NCI-H146 treated with DMSO at 0.1 percent for 48 hours (cell line): ENCODE data around the gene GPR32.
"Not testable (repeated sequence)": the region's sequence is repeated elsewhere in the genome, so short reads cannot be mapped to it uniquely, and the experiment has no call there.

Source experiments
- DNase-seq: peaks from one replicate; lab custom pipeline; 2025; ENCODE audit not compliant: unreplicated experiment; lab: John Stamatoyannopoulos, UW

GPR32 gene

DNA sequence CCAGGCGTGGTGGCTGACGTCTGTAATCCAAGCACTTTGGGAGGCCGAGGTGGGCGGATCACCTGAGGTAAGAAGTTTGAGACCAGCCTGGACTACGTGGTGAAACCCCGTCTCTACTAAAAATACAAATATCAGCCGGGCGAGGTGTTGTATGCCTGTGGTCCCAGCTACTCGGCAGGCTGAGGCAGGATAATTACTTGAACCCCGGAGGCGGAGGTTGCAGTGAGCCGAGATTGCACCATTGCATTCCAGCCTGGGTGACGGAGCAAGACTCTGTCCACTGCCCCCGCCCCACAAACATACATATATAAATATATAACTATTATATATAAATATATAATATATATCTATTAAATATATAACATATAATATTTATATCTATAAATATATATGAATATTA lies 23.1 kb upstream of the GPR32 start:
- DNase-seq: not testable (repeated sequence)

DNA sequence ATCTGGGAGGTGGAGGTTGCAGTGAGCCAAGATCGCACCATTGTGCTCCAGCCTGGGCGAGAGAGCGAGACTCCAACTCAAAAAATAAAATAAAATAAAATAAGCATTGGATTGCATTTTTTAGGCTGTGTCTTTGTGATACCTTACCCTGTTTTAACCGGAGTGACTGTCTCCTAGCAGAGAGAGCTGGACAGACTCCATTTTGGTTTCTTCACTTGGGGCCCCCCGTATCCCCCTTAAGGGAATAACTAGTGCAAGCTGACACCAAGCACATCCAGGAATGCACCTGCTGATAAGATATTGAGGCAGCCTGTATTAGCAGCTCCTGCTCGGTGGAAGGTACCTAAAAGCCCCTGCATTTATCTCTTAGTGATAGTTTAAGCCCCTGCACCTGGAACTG lies 20.8 kb upstream of the GPR32 start:
- DNase-seq: no peak

DNA sequence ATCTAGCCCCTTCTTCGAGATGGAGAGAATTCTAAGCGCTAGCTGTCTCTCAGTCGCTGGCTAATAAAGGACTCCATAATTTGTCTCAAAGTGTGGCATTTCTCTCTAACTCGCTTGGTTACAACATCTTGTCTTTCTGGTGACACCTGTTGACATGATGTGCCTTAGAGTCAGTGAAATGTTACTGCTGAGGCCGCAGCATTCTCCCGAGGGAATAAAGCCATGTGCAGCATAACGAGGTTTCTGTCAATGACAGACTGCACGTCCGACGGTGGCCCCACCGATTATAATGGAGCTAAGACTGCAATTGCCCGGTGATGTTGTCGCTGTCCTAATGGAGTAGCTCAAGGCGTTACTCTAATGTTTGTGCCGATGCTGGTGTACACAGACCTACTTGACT lies 20.3 kb upstream of the GPR32 start:
- no peak for DNase-seq

DNA sequence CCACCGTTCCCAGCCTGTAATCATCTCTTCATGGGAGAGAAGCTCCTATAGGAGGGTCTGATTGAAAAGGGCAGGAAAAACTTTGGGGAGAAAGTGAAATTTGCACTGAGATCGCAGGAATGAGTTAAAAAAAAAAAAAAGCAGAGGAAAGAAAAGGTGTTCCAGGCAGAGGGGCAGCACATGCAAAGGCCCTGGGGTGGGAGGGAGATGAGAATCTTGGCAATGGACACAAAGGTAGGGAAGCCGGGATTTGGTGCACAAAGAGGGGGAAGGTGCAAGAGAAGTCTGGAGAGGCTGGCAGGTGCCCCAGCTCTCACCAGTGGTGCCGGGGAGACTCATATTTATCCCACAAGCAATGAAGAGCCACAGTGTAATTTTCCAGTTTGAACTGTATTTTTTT lies 16.4 kb upstream of the GPR32 start:
- no peak for DNase-seq

DNA sequence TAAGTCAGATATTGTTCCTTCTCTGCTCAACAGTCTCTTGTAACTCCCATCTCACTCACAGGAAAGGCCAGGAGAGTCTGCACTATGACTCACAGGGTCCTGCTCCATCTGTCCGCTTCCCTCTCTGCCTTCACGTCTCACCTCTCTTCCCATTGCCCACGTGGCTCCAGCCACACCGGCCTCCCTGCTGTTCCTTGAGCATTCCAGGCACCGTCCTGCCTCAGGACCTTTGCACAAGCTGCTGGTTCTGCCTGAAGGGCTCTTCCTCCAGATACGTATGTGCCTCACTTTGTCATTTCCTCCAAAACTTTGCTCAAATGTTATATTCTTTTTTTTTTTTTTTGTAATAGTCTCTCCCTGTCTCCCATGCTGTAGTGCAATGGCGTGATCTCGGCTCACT lies 14.0 kb upstream of the GPR32 start:
- DNase-seq: not testable (repeated sequence)

DNA sequence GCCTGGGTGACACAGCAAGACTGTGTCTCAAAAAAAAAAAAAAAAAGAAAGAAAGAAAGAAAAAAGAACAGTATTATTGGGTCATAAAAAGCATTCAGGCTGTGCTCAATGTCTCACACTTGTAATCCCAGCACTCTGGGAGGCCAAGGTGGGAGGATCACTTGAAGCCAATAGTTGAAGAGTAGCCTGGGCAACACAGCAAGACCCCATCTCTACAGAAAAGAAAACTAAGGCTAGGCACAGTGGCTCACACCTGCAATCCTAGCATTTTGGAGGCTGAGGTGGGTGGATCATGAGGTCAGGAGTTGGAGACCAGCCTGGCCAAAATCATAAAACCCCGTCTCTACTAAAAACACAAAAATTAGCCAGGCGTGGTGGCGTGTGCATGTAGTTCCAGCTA lies 12.6 kb upstream of the GPR32 start:
- DNase-seq: not testable (repeated sequence)

DNA sequence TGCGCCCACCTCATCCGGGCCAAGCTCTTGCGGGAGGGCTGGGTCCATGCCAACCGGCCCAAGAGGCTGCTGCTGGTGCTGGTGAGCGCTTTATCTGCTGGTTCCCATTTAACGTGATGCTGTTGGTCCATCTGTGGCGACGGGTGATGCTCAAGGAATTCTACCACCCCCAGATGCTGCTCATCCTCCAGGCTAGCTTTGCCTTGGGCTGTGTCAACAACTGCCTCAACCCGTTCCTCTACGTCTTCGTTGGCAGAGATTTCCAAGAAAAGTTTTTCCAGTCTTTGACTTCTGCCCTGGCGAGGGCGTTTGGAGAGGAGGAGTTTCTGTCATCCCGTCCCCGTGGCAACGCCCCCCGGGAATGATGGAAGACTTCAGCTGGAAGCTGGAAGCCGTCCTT lies 11.2 kb upstream of the GPR32 start:
- DNase-seq: not testable (repeated sequence)

DNA sequence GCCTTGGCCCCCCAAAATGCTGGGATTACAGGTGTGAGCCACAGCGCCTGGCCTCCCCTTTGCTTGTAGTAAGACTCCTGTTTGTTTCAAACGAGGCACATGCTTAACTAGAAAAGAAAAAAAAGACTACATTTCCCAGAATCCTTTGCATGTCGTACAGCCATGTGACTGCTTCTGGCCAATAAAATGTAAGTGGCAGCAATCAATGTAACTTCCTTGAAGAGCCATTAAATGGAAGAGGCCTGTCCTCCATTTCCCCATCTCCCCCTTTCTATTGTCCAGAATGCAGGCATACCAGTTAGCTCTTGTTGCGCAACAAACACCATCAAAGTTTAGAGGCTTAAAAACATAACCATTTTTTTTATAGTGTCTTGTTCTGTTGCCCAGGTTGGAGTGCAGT lies 10.4 kb upstream of the GPR32 start:
- DNase-seq: no peak

DNA sequence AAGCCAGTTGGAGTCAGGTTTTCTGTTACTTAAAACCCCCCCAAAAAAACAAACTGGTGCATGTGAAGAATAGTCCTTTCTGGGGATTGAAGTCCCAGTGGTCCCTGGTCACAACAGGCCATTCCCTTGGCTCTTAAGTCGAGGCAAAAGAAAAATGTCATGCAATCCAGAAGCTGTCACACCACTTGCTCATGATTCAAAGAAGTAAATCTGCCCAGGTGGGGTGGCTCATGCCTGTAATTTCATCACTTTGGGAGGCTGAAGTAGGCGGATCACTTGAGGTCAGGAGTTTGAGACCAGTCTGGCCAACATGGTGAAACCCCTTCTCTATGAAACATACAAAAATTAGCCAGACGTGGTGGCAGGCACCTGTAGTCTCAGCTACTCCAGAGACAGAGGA lies 8.8 kb upstream of the GPR32 start:
- DNase-seq: not testable (repeated sequence)

DNA sequence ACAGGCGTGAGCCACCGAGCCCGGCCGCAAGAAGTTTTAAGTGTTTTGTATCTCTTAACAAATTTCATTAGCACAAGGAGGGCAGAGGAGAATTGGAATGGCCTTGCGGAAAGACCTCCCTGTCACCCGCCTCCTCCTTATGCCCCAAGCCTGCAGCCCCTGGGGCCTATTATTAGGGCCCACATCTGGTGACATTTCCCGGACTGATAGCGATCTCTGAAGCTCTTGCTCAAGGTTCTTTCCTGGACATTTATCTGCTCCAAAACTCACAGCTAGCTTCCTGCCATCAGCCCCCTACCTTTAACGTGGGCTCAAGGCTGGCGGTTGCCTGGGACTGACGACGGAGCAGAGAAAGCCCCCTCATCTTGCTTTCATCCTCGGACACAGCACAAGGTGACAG lies 6.7 kb upstream of the GPR32 start:
- DNase-seq: not testable (repeated sequence)

DNA sequence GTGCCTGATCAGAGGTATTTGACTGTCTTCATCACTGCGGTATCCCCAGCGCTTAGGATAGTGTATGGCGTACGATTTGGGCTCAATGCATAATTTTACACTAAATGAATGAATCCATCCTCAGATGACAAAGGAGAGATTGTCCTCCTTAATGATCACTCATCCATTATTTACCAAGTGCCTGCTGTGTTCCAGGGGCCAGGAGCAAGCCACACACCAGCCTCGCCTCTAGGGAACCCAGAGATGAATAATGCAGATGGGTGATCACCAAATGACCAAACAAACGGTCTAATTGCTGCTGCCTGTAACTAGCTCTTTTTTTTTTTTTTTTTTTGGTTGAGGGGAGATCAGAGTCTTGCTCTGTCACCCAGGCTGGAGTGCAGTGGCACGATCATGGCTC lies 5.9 kb upstream of the GPR32 start:
- peak; percentile 54 for DNase-seq

DNA sequence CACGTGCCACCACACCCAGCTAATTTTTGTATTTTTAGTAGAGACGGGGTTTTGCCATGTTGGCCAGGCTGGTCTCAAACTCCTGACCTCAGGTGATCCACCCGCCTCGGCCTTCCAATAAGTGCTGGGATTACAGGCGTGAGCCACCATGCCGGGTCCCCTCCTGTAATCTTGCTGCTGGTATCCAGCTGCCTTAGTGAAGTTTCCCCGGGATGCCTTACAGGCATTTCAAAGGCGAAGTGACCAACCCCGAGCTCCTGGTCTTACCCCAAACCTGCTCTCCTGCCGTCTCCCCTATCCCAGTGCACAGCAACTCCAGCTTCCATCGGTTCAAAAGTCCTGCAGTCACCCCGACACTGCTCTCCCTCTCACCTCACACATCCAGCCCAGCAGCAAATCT lies 3.5 kb upstream of the GPR32 start:
- not testable (repeated sequence) for DNase-seq

DNA sequence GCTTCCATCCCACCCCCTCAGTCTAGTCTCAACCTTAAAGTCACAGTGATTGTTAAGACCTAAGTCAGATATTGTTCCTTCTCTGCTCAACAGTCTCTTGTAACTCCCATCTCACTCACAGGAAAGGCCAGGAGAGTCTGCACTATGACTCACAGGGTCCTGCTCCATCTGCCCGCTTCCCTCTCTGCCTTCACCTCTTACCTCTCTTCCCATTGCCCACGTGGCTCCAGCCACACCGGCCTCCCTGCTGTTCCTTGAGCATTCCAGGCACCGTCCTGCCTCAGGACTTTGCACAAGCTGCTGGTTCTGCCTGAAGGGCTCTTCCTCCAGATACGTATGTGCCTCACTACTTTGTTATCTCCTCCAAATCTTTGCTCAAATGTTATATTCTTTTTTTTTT lies 3.0 kb upstream of the GPR32 start:
- not testable (repeated sequence) for DNase-seq

DNA sequence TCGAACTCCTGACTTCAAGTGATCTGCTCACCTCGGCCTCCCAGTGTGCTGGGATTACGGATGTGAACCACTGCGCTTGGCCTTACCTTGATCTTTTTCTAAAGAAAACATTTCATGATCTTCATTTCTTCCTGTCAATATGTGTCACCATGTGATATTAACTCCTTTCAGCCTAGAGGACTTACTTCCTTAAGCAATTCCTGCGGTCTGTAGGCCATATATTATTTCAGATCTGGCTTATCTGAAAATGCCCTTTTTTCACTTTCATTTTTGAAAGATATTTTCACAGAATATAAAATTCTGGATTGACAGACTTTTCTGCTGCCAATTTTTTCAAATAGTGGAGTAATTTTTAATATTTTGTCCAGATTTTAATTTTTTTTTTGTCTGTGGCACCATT lies 2.0 kb upstream of the GPR32 start:
- no peak for DNase-seq

DNA sequence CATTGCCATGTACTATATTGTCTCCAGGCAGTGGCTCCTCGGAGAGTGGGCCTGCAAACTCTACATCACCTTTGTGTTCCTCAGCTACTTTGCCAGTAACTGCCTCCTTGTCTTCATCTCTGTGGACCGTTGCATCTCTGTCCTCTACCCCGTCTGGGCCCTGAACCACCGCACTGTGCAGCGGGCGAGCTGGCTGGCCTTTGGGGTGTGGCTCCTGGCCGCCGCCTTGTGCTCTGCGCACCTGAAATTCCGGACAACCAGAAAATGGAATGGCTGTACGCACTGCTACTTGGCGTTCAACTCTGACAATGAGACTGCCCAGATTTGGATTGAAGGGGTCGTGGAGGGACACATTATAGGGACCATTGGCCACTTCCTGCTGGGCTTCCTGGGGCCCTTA lies 624 bp downstream of the GPR32 start:
- DNase-seq: no peak

DNA sequence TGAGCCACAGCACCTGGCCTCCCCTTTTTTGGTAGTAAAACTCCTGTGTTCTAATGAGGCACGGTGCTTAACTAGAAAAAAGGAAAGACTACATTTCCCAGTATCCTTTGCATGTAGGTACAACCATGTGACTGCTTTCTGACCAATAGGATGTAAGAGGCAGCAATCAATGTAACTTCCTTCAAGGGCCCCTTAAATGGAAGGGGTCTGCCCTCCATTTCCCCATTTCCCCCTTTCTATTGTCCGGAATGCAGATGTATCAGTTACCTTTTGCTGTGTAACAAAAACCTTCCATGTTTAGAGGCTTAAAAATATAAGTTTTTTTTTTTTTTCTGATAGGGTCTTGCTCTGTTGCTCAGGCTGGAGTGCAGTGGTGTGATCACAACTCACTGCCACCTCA lies 2.2 kb downstream of the GPR32 start:
- DNase-seq: no peak

DNA sequence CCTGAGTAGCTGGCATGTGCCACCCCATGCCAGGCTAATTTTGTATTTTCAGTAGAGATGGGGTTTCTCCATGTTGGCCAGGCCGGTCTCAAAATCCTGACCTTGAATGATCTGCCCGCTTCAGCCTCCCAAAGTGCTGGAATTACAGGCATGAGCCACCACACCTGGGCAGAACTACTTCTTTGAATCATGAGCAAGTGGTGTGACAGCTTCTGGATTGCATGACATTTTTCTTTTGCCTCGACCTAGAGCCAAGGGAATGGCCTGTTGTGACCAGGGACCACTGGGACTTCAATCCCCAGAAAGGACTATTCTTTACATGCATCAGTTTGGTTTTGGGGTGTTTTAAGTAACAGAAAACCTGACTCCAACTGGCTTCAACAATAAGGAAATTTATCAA lies 2.6 kb downstream of the GPR32 start:
- DNase-seq: not testable (repeated sequence)

DNA sequence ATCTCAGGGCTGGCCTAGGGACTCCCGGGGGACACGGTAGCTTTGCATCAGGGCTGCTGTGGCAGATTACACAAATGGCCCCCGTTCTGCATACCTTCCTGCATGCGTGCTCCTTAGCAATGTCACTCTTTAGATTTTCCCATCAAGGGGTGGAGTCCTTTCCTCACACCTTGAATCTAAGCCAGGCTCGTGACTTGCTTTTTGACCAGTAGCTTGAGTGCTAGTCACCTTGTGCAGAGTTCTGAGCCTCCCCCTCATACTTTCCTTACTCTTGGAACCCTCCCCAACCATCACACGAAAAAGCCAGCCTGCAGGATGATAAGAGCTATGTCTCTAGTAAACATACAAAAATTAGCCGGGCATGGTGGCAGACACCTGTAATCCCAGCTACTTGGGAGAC lies 3.2 kb downstream of the GPR32 start:
- not testable (repeated sequence) for DNase-seq

DNA sequence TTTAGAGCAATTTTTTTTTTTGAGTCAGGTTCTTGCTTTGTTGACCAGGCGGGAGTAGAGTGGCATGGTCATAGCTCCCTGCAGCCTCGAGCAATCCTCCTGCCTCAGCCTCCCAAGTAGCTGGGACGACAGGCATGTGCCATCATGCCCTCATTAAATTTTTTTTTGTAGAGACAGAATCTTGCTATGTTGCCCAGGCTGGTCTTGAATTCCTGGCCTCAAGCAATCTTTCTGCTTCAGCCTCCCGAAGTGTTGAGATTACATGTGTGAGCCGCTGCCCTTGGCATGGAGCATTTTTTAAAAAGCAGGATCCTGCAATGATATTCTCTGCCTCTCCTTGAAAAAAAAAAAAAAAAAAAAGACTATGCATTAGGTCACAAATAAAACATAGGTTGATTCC lies 5.9 kb downstream of the GPR32 start:
- no peak for DNase-seq

DNA sequence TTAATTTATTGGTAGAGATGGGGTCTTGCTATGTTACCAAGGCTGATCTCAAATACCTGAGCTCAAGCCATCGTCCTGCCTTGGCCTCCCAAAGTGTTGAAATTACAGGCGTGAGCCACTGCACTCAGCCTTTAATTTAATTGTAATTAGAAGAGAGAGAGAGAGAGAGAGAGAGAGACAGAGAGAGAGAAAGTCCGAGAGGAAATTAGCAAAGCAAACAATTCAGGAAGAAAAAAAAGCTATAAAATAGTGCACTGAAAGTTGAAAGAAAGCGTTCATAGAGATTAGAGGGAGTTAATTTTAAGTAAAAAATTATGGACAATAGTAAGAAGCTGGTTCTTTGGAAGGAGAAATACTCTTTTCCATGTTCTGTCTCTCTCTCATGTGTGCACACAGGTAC lies 7.0 kb downstream of the GPR32 start:
- DNase-seq: no peak

DNA sequence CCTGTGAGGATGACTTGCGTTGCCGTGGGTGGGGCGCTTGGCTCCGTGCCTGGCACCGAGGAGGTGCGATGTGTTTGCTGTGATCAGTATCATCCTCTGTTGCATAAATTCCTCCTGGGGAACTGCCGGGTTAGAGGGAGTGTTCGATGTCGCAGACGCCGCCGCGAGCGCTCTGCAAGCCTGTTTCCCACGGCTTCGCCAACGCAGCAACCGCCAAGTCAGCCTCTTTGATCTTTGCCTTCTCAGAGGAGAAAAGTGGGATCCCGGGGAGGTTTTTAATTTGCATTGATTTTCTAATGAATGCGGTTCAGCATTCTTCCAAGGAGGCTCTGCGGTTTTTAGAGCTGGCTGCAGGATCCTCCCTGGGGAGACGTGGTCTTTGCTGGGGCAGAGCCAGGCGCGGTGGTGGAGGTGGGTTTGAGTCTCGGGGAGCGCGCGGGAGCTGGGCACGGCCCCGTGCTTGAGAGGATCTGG lies 7.6 kb downstream of the GPR32 start:
- no peak for DNase-seq

DNA sequence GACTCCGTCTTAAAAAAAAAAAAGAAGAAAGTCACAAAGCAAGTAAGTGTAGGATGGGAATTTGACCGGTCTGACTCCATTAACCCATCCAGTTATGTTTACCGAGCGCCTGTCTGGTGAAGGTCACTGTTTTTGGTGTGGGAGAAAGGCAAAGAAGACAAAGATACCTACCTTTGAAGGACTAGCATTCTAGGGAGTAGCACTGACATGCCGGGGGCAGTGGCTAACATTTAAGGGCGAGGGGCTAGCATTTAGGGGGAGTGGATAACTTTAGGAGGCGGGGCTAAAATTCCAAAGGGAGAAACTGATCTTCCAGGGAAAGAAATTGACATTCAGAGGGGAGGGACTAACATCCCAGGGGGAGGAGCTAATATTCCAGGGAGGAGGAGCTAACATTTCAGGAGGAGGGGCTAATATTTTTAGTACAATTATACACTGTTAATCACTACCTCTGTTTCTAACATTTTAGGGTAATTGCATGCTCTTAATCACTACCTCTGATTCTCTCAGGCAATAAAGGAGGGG lies 8.7 kb downstream of the GPR32 start:
- no peak for DNase-seq
